ENCODE results near the gene ERCC2. TPM values are rescaled to one million over a fixed set of nuclear protein-coding genes. Genes with fewer than 3 reads are reported as not detected.

Gene ERCC2
- total RNA-seq, result 10 to 100 TPM; 11.7 to 19.0 TPM

DNA sequence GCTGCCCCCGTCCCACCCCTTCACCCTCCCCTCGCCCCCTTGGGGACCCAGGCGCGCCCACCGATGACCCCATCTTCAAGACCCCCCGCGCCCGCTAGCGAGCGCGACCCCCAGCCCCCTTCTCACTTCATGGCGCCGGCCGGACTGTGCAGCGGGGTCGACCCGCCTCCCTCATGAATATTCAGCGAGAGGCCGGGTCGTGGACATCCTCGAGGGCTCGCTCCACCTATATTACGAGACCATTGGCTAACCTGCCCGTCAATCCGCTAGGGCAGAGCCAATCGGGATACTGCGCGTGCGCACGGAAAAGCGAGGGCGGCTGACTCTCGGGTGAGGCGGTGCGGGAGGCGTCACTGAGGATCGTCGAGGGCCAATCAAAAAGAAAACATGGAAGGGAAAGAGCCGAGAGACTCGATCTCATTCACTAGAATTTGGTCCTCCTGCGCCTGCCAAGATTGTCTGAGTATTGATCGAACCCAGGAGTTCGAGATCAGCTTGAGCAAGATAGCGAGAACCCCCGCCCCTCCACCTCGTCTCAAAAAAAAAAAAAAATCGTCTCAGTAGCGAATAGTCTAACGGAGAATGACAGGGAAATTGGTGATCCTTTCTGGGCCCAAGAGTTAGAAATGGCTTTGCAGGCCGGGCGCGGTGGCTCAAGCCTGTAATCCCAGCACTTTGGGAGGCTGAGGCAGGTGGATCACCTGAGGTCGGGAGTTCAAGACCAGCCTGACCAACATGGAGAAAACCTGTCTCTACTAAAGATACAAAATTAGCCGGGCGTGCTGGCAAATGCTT, at the start of gene ERCC2:
ERCC2 (minus strand) TSS at position 164 of the 795 bp plus-strand sequence; CDS start at position 131, 33 bp downstream.

DNA sequence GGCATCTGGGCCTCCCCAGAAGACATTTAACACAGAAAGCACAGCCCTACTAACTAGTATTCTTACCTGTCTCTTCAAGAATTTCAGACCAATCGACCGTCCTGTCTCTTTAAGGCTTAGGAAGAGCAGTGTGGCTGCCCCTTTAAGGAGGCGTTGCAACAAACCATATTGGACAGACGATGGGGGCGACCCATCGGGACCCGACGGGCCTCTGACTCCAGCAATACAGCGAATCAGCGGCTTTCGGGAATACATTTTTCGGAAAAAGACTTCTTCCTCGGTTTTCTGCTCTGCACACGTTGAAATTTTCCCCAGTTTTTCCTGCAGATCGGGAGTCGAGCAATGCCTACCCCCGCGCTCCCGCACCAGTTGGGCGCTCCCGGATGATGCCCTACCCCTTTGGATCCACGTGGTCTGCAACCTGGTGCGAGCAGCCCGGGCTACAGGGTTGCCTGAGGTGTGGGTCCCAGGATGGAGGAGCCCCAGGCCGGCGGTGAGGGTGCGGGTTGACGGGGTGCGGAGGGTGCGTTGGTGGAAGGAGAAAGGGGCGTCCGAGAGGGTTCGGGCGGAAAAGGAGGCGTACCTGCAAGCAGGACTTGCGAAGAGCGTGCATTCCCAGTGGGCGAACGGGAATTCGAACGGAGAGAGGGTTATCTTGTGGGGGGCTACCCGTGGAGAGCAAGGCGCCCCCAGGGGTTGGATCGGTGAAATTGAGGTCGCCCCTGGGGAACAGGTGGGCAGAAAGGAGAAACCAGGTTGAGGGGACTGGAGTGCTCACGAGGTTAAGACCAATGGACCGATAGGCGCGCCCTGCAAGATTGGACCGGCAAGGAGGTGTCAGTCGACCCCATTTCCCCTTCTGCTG, 36.1 kb upstream of the ERCC2 start, which contains the start of gene POLR1G:
POLR1G (plus strand) TSS at position 419 of the 865 bp plus-strand sequence; CDS start at position 472, 53 bp downstream.

DNA sequence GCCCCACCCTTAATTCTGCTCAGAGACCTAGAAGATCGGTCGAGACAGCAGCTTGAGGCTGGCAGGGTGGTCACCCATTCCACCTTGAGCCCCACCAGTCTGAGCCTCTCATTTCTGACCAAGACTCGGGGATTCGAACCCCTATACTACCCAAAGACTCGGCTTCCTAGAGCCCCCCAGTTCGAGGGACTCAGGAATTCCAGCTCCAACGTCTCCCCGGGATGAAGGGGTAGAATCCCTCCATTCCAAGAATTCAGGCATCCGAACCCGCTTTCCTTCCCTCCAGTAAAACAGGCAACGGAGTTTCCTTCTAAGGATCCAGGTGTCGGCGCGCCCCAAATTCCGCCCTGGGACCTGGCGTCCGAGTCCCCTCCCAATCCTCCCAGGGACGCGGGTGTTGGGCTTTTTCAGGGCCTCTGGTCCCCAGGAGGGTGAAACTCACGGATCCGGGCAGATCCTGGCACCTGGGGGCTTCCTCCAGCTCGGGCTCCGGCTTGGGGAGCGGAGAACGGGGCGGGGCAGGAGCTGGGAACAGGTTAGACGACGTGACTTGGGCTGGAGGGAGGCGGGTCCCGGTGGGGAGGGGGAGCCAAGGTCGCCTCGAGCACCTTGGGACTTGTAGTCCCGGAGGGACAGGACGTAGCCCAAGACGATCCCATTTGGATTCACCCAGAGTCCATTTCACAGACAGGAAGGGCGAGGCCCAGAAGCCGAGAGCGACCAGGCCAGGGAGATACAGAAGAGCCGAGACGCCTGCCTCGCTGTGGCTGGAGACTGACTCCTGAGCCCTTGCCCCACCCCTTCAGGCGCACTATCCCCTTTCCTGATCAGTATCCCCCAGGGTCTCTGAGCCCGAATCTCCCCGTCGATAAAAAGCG, 34.4 kb upstream of the ERCC2 start, which contains the start of gene PPP1R13L:
PPP1R13L (minus strand) TSS at position 513 of the 878 bp plus-strand sequence. CDS start 6,751 bp downstream, outside the sequence.

DNA sequence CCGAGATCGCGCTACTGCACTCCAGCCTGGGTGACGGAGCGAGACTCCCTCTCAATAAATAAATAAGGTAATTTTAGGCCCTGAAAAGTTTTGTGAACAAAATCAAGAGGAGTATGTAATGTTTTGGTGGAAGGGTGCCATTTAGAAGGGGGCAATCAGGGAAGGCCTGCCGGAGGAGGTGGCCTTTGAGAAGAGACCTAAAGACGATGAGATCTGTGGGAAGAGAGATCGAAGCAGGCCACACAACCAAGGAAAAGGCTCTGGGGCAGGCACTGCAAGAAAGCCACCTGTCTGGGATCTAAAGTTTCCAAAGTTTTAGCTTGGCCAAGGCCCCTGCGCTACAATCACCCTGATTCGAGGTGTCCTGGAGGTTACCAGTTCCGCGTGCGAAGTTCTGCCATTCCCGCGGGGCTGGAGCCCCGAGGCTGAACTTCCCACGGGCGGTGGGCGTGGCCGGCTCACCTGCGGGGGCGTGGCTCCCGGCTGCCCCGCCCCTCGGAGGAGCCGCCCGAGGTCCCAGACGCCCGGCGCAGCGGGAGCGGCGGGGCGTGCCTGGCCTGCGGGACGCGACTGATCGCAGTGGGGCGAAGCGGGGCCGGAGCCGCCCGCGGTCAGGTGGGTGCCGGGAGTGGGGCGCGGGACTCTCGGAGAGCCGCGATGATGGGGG, 30.0 kb downstream of the ERCC2 start, which contains the start of gene KLC3:
KLC3 (plus strand) TSS at position 519 of the 667 bp plus-strand sequence. CDS start 4,792 bp downstream, outside the sequence.

DNA sequence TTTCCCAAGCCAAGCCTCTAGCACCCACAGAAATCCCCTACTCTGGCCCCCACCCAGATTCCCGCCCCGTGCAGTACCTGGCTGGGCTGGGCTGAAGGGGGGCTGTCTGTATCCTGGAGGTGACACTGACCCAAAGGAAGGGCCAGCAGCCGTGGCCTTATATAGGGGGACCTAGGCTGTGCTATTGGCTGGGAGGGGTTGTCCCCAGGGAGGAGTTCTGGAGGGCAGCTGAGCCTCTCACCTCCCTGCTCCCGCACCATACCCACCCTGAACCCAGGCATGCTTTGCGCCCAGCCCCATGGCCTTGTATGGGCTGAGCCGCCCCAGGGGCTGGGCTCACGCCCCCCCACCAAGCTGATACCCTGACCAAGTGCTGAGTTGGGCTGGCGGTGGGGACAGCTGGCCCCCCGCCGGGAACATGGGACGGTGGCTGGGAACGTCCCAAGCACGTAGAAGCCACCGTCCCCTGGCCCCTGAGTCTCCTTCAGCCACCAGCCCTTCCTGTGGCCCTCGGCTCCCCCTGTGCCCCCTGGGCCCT, 47.6 kb downstream of the ERCC2 start, which contains the start of gene CKM:
CKM (minus strand) TSS at position 132 of the 538 bp plus-strand sequence. CDS start 3,162 bp downstream, outside the sequence.

Other genes with a start within 250 kb of the ERCC2 start
- under 1 TPM; under 0.01 TPM for gene NKPD1, start 209.6 kb downstream of the ERCC2 start, total RNA-seq
- 10 to 100 TPM; 10.3 TPM for gene TRAPPC6A, start 192.3 kb downstream of the ERCC2 start, total RNA-seq
- gene BLOC1S3, start 191.8 kb downstream of the ERCC2 start, total RNA-seq, result 1 to 10 TPM; 4.8 to 6.7 TPM
- under 1 TPM in 1 of 2 donors, not detected in 1; 0.34 TPM for gene EXOC3L2, start 125.2 kb downstream of the ERCC2 start, total RNA-seq
- 10 to 100 TPM in 1 of 2 donors, 1 to 10 TPM in 1; 8.6 to 11.7 TPM for gene MARK4, start 119.3 kb downstream of the ERCC2 start, total RNA-seq
- gene CKM, start 47.7 kb downstream of the ERCC2 start, total RNA-seq, result not detected
- not detected for gene KLC3, start 29.8 kb downstream of the ERCC2 start, total RNA-seq
- under 1 TPM; under 0.01 to 1.00 TPM for gene PPP1R13L, start 34.5 kb upstream of the ERCC2 start, total RNA-seq
- gene POLR1G, start 36.1 kb upstream of the ERCC2 start, total RNA-seq, result 10 to 100 TPM in 1 of 2 donors, 1 to 10 TPM in 1; 3.1 to 13.0 TPM
- gene ERCC1, start 53.3 kb upstream of the ERCC2 start, total RNA-seq, result 10 to 100 TPM; 67.4 to 93.2 TPM
- under 1 TPM; 0.34 to 0.67 TPM for gene FOSB, start 97.4 kb upstream of the ERCC2 start, total RNA-seq
- 1 to 10 TPM; 8.0 to 9.6 TPM for gene RTN2, start 126.5 kb upstream of the ERCC2 start, total RNA-seq
- gene PPM1N, start 127.9 kb upstream of the ERCC2 start, total RNA-seq, result 1 to 10 TPM in 1 of 2 donors, under 1 TPM in 1; 0.67 to 1.4 TPM
- gene VASP, start 136.9 kb upstream of the ERCC2 start, total RNA-seq, result 10 to 100 TPM; 36.5 to 68.6 TPM
- 10 to 100 TPM in 1 of 2 donors, 1 to 10 TPM in 1; 9.7 to 11.0 TPM for gene OPA3, start 214.2 kb upstream of the ERCC2 start, total RNA-seq
- gene GPR4, start 231.6 kb upstream of the ERCC2 start, total RNA-seq, result under 1 TPM in 1 of 2 donors, not detected in 1; under 0.01 TPM